HUES48 (cell line): Measurements from ENCODE around the gene KRT7.

Experiments
- H3K27ac ChIP-seq: one replicate; pipeline ENCODE4 v1.7.0; 2013; ENCODE audit warnings: low read depth, low read length, inconsistent platforms
- H3K27me3 ChIP-seq: 2 replicates; pipeline ENCODE4 v1.6.1; 2013; ENCODE audit warnings: mild to moderate bottlenecking, low read length; ENCODE audit not compliant: control insufficient read depth, insufficient read depth
- H3K36me3 ChIP-seq: 2 replicates; pipeline ENCODE4 v1.6.1; 2013; ENCODE audit warnings: low read length; ENCODE audit not compliant: control insufficient read depth, insufficient read depth
- H3K4me1 ChIP-seq: 2 replicates; pipeline ENCODE4 v1.6.1; 2013; ENCODE audit warnings: mild to moderate bottlenecking, low read length; ENCODE audit not compliant: control insufficient read depth, insufficient read depth
- H3K4me3 ChIP-seq: 2 replicates; pipeline ENCODE4 v1.5.1; 2013; ENCODE audit warnings: mild to moderate bottlenecking, low read depth, low read length
- H3K9ac ChIP-seq: 2 replicates; pipeline ENCODE4 v1.6.1; 2013; ENCODE audit warnings: mild to moderate bottlenecking, low read depth, low read length, moderate library complexity
- H3K9me3 ChIP-seq: 2 replicates; pipeline ENCODE4 v1.6.1; 2013; ENCODE audit warnings: low read length; ENCODE audit not compliant: control insufficient read depth, insufficient read depth

Gene KRT7

GRCh38 chr12:52200781-52201450 is 32.1 kb upstream of the KRT7 start:
- Histone ChIP-seq H3K9me3 (no peaks in the 10 kb centered on the region), H3K9ac (no peak overlapping the region), H3K27me3 (no peaks in the 10 kb centered on the region), H3K4me3 (no peak overlapping the region), H3K27ac (no peak overlapping the region), H3K4me1 (peaks cover 13% of the 10 kb centered on the region; the same call in 1 of the 2 replicates), H3K36me3 (no peaks in the 10 kb centered on the region)

DNA sequence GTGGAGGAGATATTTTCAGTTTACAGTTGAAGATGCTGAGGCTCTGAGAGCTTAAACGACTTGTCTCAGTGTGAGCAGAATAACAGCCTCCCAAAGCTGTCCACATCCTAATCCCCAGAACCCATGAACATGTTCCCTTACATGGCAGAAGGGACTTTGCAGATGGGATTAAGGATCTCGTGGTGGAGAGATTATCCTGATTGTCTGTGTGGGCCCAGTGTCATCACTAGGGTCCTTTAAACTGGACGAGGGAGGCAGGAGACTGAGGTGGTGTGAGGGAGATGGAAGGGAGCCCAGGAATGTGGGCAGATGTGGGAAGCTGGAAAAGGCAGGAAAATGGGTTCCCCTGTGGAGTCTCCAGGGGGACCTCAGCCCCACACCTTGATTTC is 31.6 kb upstream of the KRT7 start:
- H3K4me1 ChIP-seq = peaks cover 13% of the 10 kb centered on the region; the same call in 1 of the 2 replicates
- H3K9me3 ChIP-seq = no peaks in the 10 kb centered on the region
- no peak overlapping the region for H3K27ac ChIP-seq
- no peaks in the 10 kb centered on the region for H3K36me3 ChIP-seq
- no peak overlapping the region for H3K9ac ChIP-seq
- H3K4me3 ChIP-seq = no peak overlapping the region
- no peaks in the 10 kb centered on the region for H3K27me3 ChIP-seq

DNA sequence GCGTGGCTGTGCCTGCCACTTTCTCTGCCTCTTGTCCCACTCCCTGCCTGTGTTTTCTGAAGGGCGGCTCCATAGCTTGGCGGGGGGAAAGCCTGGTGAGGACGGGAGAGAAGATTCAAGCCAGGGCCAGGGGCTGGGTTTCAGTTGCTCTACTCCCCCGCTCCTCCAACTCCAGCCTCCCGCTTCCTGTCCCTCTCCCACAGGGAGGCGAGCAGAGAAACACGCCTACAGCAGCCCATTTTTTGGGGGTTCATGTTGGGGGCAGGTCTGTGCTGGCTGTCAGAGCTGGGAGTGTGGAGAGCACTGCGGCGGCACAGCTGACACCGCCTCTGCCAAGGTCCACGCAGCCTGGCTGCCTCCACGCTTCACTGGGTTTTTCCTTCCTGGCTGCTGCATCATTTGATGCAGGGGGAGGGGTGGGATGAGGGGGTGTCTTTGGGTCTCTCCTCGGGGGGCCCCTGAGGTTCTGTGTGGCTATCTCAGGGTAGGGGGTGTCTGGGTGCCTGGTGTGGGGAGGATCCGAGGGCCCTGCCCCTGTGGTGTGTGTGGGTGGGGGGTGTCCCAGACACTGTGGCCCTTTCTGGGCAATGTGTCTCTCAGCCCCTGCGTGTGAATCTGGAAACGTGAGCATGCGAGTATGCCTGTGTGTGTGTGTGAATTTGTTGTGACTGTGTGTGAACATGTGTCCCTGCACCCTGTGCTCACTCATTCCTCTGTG is 30.5 kb upstream of the KRT7 start:
- no peaks in the 10 kb centered on the region for H3K9me3 ChIP-seq
- H3K27ac ChIP-seq = no peak overlapping the region
- no peaks in the 10 kb centered on the region for H3K27me3 ChIP-seq
- H3K36me3 ChIP-seq = no peaks in the 10 kb centered on the region
- no peak overlapping the region for H3K9ac ChIP-seq
- H3K4me1 ChIP-seq = peaks cover 13% of the 10 kb centered on the region; the same call in 1 of the 2 replicates
- no peak overlapping the region for H3K4me3 ChIP-seq

DNA sequence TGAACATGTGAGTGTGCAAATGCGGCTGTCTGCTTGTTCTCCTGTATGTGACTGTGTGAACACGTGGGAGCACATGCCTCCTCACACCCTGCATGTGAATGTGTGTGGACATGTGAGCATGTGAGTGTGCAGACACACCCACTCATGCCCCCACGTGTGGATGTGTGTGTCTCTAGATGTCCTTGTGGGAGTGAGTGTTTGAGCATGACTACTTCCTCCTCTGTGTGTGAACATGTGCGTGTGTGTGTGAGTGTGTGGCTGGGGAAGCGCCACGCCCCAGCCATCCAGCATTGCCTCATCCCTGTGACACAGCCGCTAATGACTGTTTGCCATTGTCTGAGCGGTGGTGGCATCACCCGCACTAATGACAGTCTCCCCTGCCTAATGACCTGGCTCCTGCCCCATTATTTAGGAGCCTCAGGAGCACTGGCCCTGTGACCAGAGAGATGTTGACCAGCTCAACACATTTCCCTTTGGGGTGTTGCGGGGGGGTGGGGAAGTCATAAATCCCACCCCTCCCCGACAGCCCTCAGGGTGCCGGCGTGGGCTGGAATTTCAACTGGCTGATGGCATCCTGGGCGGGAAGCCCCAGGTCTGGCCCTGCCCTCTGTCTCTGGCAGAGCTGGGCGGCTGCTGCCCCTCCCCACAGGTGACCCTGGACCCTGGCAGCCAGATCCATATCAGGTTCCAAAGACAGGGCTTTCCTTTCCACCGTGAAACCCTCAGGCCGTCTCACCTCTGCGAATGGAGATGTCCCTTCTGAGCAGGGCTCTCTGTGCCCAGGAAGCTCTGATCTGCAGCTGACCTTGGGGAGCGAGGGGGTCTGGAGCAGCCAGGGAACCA is 29.7 kb upstream of the KRT7 start:
- Histone ChIP-seq H3K36me3 (no peaks in the 10 kb centered on the region), H3K27me3 (no peaks in the 10 kb centered on the region), H3K4me1 (peaks cover 13% of the 10 kb centered on the region; the same call in 1 of the 2 replicates), H3K4me3 (no peak overlapping the region), H3K9me3 (no peaks in the 10 kb centered on the region), H3K9ac (no peak overlapping the region), H3K27ac (no peak overlapping the region)

DNA sequence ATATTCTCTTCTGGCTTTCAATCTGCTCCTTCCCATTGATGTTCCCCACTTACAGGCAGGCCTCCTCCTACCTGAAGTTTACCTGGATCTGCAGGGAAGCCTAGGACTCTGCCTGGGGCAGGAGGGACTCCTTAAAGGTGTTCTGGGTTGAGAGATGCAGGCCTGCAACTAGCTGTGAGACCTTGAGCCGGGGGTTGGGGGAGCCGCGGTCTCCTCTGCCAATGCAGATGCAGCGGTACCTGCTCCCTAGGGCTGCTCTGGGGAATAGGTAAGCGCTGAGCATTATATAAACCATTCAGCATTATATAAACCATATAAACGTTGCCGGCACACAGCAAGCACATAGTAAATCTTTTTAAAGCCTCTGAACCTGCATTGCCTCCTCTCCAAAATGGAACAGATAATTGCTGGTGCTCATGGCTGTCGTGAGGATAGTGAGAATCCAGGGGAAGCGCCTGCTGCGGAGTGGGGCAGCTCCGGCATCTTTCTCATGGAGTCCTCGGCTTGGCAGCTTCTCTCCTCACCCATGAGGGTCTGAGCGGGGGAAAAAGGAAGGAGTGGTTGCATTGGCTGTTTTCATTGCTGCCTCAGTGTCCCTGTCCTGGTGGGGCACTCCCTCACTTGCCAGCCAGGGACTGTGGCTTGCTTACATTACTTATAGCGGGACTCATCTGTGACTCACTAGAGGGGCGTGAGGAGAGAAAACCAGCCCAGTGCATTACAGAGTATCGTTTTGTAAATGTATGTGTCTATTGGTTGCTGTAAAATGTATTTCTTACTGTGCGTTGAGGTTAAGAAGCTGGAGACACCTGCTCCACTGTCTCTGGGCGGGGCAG is 28.7 kb upstream of the KRT7 start:
- H3K4me1 ChIP-seq = peaks cover 13% of the 10 kb centered on the region; the same call in 1 of the 2 replicates
- H3K9me3 ChIP-seq = no peaks in the 10 kb centered on the region
- no peak overlapping the region for H3K9ac ChIP-seq
- H3K27ac ChIP-seq = no peak overlapping the region
- no peaks in the 10 kb centered on the region for H3K36me3 ChIP-seq
- H3K4me3 ChIP-seq = no peak overlapping the region
- no peaks in the 10 kb centered on the region for H3K27me3 ChIP-seq

GRCh38 chr12:52204931-52205505 is 28.0 kb upstream of the KRT7 start:
- Histone ChIP-seq H3K36me3 (no peaks in the 10 kb centered on the region), H3K4me3 (no peak overlapping the region), H3K9me3 (no peaks in the 10 kb centered on the region), H3K27me3 (no peaks in the 10 kb centered on the region), H3K9ac (no peak overlapping the region), H3K27ac (no peak overlapping the region), H3K4me1 (peaks cover 13% of the 10 kb centered on the region; the same call in 1 of the 2 replicates)

DNA sequence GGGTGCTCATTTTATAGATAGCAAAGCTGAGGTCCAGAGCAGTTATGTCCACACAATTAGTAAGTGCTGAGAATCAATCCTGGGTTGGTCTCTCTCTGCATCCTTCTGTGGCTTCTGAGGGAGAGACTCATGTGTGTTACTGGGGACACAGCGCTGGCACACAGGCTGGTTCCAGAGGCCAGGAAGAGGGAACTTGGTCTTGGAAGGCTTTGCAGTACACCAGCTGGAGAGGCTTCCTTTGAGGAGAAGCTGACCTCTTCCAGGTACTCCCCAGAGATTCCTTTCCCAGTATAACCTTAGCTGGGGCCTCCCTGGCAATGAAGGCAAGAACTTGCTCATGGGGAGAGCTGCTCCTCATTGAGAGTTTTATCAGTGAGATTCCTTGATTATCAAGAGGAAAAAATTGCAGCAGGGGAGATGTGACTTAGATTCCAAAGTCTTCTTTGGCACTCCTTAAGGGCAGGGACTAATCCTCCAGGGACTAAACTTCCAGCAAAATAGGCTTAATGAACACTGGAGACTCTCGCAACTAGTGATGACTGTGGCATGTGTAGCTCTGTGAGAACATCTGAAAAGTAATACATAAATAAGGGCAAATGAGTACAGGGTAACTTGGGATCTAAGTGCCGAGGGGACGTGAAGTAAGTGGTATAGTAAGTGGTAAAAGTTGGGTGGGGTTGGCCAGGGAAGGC is 27.3 kb upstream of the KRT7 start:
- Histone ChIP-seq H3K4me1 (peaks cover 10% of the 10 kb centered on the region; the same call in 1 of the 2 replicates), H3K9me3 (no peaks in the 10 kb centered on the region), H3K36me3 (no peaks in the 10 kb centered on the region), H3K27ac (no peak overlapping the region), H3K4me3 (no peak overlapping the region), H3K9ac (no peak overlapping the region), H3K27me3 (no peaks in the 10 kb centered on the region)

DNA sequence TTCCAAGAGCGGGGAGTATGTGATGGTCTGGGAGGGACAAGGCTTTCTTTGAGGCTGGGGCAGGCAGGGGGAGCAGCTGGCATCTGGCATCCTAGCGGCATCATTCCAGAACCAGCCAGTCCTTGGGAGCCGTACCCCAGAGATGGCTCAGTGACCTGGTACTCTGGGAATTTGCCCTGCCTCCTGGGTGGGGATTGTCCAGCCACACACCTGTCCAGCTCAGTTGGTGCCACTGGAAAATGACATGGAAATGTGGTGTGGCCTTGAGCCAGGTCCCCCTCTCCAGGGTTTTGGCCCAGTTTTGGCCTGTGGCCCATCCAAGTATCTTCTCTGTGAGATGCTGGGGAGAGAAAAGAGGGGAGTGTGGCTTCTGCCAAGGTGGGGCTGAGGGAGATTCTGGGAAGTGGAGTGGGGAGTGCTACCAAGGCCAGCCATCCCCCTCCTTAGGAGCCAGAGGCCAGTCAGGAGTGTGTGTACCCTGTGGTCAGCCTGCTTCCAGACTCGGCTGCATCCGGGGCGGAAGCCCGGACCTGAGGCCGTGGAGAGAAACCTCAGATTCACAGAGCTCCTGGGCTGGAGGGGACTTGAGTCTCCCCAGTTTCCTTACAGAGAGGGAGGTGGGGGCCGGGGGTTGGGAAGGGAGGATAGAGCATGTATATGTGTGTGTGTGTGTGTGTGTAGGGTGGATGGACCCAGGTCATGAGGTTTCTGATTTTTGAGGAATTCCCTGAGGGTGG is 26.6 kb upstream of the KRT7 start:
- Histone ChIP-seq H3K4me1 (peaks cover 9% of the 10 kb centered on the region; the same call in 1 of the 2 replicates), H3K9me3 (no peaks in the 10 kb centered on the region), H3K27ac (no peak overlapping the region), H3K36me3 (no peaks in the 10 kb centered on the region), H3K9ac (no peak overlapping the region), H3K27me3 (no peaks in the 10 kb centered on the region), H3K4me3 (no peak overlapping the region)

GRCh38 chr12:52207106-52207505 is 25.9 kb upstream of the KRT7 start:
- H3K27ac ChIP-seq = no peak overlapping the region
- H3K4me3 ChIP-seq = no peak overlapping the region
- no peaks in the 10 kb centered on the region for H3K27me3 ChIP-seq
- no peaks in the 10 kb centered on the region for H3K9me3 ChIP-seq
- no peak overlapping the region for H3K9ac ChIP-seq
- H3K4me1 ChIP-seq = peaks cover 8% of the 10 kb centered on the region; the same call in 1 of the 2 replicates
- no peaks in the 10 kb centered on the region for H3K36me3 ChIP-seq
